HG02973 (cell line): ENCODE measurements around the gene B3GNT7.
"Not testable (repeated sequence)": the region's sequence is repeated elsewhere in the genome, so short reads cannot be mapped to it uniquely, and the experiment has no call there.

Experiments
- ATAC-seq: cut with Tn5 transposase; IDR thresholded peaks from one replicate; pipeline ENCODE4 v1.9.1; 2021; ENCODE audit warnings: moderate library complexity; ENCODE audit not compliant: unreplicated experiment

B3GNT7 gene

DNA sequence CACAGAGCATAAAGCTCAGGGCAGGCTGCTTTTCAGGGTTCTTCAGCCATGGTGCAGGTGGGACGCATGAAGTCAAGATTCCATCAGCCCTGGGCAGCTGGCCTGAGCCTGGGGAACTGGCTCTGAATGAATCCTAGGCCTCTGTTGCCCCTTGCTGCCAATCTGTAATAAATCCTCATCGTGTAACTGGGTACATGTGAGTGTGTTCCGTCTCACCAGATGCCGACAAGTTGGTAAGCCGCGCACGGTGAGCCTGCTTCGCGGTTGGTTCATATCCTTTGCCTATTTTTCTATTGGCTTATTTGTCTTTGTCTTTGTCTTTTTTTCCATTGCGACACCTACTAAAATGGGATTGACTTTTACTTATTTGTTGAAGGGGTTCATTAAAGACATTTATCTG, 27.7 kb downstream of the B3GNT7 start:
- ATAC-seq: no peak

DNA sequence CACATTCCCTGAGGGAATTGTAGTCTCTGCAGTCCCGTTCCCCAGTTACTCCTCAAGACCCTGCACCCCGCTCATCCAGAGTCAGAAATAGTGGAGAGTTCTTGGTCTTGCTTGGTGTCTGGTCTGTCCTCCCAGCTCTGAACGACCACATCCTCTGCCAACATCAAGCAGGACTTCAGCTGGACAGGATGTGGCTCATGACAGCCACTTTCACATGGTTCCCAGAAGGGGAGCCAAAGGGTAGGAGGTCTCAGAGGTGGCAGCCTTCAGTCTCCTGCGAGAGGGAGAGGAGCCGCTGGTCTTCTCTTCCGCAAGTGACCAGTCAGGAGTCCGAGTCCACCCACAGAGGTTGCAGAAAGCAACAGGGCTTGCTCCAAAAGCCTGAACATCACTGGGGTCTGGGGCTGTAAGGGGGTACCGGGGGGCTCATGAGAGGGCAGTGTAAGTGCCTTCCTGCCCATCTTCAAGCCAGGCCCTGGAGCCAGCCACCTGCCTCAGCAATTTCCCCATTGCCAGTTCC, 29.8 kb downstream of the B3GNT7 start:
- ATAC-seq: no peak

DNA sequence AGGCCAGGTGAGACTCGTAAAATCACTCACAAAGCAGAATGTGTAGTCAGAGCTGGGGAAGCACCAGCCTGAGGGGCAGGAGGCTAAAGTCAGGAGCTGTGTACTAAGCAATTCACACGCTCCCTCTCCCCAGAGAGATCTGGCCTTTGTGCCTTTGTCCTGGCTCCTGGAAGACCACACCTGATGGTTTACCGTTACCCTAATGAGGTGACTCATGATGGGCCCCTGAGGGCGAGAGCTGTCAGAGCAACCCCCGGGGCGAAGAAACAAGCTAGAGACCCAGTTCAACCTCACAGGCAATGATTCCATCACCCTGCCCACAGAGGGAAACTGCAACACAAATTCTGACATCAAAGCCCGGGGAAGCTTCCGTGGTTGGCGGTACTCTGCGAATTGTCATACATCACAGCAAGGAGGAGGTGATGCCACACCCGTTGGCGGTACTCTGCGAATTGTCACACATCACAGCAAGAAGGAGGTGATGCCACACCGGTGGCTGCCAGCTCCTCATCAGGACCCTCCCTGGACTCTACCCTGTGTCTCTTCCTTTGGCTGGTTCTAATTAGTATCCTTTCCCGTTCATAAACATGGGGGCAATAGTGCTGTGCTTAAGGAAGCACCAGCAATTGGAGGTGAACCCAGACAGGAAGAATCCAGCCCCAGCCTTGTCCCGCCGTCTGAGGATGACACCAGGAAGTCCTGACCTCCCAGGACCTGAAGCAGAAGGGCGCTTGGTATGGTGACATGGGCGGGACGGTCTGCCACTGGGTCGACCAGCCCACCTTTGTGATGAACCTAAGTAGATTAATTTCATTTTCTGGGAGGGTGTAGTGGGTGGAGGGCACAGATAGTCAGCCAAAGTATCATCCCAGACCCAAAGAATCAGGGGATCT, 30.5 kb downstream of the B3GNT7 start:
- no peak for ATAC-seq

DNA sequence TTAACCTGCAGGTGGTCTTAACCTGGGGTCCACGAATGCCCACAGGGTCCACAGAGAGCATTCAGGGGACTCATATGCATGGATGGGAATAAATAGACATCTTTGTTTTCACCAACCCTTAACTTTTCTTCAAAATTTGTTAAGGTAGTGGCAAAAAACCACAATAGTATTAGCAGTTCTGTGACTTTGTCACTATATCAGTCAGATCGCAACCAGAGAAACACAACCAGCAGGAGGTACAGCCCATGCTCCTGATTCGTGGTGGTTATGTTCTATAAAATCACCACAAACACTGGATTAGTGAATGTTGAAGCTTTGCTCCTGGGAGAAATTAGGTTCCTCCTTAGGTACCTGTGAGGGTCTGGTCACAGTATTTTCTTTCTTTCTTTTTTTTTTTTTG, 31.6 kb downstream of the B3GNT7 start:
- no peak for ATAC-seq

DNA sequence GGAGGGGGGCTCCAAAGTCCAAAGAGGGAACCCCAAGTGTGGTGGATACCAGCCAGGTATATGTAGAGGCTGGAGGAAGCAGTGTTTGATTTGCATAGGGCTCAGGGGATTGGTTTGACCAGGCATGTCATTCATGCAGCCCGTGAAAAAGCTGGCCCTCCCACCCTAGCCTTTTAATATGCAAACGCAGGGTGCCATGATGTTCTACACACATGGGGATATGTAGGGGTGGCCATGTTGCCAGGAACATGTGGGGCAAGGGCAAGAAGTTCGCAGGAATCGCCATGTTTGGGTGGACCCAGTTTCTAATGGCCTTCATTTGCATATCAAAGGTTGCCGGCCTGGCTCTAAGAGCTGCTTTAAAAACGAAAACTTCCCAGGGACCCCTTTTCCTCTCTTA, 33.6 kb downstream of the B3GNT7 start:
- no peak for ATAC-seq

DNA sequence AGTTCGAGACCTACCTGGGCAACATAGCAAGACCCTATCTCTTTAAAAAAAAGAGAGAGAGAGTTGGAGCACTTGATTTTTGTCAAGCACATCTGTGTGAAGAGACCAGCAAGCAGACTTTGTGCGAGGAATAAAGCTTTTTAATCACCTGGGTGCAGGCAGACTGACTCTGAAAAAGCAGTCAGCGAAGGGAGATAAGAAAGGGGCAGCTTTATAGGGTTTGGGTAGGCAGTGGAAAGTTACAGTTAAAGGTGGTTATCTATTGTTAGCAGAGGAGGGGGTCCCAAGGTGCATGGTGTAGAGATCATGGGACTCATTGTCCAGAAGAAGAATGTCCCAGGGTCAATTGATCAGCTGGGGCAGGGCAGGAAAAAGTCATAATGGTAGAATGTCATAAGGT, 34.4 kb downstream of the B3GNT7 start:
- ATAC-seq: no peak

DNA sequence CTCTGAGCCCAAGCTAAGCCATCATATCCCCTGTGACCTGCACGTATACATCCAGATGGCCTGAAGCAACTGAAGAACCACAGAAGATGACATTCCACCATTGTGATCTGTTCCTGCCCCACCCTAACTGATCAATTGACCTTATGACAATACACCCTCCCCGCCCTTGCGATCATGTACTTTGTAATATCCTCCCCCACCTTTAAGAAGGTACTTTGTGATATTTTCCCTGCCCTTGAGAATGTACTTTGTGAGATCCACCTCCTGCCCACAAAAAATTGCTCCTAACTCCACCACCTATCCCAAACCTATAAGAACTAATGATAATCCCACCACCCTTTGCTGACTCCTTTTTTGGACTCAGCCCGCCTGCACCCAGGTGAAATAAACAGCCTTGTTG, 34.9 kb downstream of the B3GNT7 start:
- ATAC-seq: not testable (repeated sequence)

DNA sequence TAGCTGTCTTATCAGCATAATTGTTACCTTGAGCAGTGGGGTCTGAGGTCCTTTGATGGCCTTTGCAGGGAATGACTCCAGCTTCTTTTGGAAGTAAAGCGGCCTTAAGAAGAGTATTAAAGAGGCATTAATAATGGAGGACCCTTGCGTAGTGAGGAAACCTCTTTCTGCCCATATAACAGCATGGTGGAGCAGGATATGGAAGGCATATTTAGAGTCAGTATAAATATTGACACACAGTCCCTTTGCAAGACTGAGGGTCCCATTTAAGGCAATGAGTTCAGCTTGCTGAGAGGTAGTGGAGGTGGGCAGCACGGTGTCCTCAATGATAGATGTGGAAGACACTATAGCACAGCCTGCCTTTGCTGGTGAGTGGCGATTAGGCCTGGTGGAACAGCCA, 36.1 kb downstream of the B3GNT7 start:
- ATAC-seq: no peak

DNA sequence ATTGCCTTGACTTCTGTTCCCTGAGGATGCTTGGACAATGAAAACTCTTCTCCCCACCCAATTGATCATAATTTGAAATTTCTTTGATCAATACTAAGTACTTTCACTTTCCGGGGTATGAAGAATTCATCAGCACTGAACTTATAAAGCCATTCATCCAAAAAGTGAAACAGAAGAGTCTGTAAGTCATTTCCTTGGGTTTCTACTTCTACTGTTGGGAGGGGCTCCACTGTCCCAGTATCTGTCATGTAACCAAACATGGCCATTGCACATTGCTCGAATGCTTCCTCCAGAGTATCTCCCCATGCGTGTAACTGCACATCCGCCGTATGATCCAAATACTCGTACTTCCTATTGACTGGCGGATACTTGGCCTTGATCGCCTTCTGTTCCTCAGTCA, 38.5 kb downstream of the B3GNT7 start:
- no peak for ATAC-seq

DNA sequence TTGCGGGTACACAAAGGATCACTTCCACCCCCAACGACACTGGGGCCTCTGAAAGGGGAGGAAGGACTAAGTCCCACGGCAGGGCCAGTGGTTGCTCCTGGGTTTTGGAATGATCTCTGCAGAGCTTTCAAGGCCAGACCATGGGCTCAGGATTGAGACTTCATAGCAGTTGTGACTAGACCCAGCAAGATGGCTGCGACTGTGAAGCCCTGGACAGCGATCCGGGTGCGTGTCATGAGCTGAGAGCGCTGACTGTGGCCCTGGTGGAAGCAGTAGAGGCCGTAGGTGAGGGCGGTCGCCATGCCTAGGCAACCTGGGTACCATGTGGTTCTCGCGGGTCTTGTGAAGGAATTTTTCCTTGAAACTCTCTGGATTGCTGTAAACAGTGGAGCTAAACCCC, 41.4 kb downstream of the B3GNT7 start:
- ATAC-seq: no peak

DNA sequence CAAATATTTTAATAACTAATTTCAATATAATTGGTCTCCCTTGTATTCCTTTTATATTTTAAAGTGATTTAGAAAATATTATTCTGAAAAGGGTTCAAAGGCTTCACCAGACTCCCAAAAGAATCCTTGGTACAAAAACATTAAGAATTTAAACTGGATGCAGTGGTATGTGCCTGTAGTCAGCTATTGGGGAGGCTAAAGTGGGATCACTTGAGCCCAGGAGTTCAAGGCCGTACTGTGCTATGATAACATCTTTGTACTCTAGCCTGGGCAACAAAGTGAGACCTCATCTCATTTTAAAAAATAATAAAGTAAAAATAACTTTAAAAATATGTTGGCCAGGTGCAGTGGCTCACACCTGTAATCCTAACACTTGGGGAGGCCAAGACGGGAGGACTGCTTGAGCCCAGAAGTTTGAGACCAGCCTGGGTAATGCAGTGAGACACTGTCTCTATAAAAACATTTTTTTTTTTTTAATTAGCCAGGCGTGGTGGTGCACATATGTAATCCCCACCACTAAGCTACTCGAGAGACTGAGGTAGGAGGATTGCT, 54.1 kb downstream of the B3GNT7 start:
- no peak for ATAC-seq

DNA sequence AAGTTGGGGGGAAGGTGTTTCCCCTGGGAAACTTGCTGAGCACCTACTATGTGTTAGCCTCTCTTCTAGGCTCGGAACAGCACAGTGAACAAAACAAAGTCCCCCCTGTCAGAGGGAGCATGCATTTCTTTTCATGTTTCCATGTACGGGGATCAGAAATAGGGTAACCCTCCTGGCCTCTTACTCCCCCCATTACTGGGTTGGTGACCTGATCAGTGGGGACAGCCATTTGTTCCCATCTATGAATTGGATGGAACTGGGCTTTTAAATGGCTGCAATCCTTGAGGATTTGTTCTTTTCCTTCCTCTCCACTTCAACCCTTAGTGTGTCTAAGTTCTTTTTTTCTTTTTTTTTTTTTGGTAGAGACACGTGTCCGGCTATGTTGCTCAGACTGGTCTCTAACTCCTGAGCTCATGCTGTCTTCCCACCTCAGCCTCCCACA, 55.1 kb downstream of the B3GNT7 start:
- no peak for ATAC-seq
